PC-3 (cell line): ENCODE measurements around the gene SORBS2. TPM values are rescaled to one million over a fixed set of nuclear protein-coding genes. Genes with fewer than 3 reads are reported as not detected.

ENCODE experiments used
- ATAC-seq: fragments of 200-7000 bp; cut with Tn5 transposase; 2 replicates; pipeline ENCODE4 v1.9.1; 2020; ENCODE audit warnings: mild to moderate bottlenecking, moderate library complexity
- BruUV-seq: library from RNA; stranded (reverse); fragments of 400-500 nt; replicated peaks from 2 replicates; lab custom pipeline; 2021; lab: Mats Ljungman, UMichigan
- CTCF ChIA-PET: fragments of 300-600 bp; sonication (Branson Sonifier 250); formaldehyde crosslinking; loops from one replicate; lab custom pipeline; 2022; ENCODE audit warnings: antibody characterized with exemption; lab: Charles Lee
- POLR2A ChIA-PET: fragments of 300-600 bp; sonication (Branson Sonifier 250); formaldehyde crosslinking; loops from one replicate; lab custom pipeline; 2022; ENCODE audit warnings: antibody characterized with exemption; ENCODE audit not compliant: unreplicated experiment; lab: Charles Lee
- DNase-seq: peaks from one replicate; pipeline ENCODE4 v3.0.0-alpha.2; 2015
- H2AFZ ChIP-seq: fragments of 300-600 bp; sonication (generic); 2 replicates; pipeline ENCODE4 v1.6.0; 2016; ENCODE audit warnings: antibody characterized with exemption, low read length
- H3F3A ChIP-seq: fragments of 300-600 bp; sonication (generic); one replicate; pipeline ENCODE4 v1.6.0; 2017; ENCODE audit warnings: antibody characterized with exemption, low read length, control low read depth, mild to moderate bottlenecking; ENCODE audit not compliant: unreplicated experiment
- H3K27ac ChIP-seq: fragments of 300-600 bp; sonication (generic); 2 replicates; pipeline ENCODE4 v1.5.1; 2016; ENCODE audit warnings: mild to moderate bottlenecking, low read length
- H3K27me3 ChIP-seq: fragments of 300-600 bp; sonication (generic); 2 replicates; pipeline ENCODE4 v1.6.1; 2016; ENCODE audit warnings: low read length, mixed read lengths
- H3K36me3 ChIP-seq: fragments of 300-600 bp; sonication (generic); 2 replicates; pipeline ENCODE4 v1.6.1; 2016; ENCODE audit warnings: low read depth, mixed run types, low read length, mixed read lengths
- H3K4me1 ChIP-seq: fragments of 300-600 bp; sonication (generic); 2 replicates; pipeline ENCODE4 v1.5.1; 2016; ENCODE audit warnings: low read length; ENCODE audit not compliant: insufficient read depth
- H3K4me2 ChIP-seq: fragments of 300-600 bp; sonication (generic); 2 replicates; pipeline ENCODE4 v1.6.0; 2016; ENCODE audit warnings: low read length
- H3K4me3 ChIP-seq: fragments of 300-600 bp; sonication (generic); 2 replicates; pipeline ENCODE4 v1.5.1; 2016; ENCODE audit warnings: mild to moderate bottlenecking, low read length, mixed read lengths
- H3K79me2 ChIP-seq: fragments of 300-600 bp; sonication (generic); 2 replicates; pipeline ENCODE4 v1.6.1; 2017; ENCODE audit warnings: low read length, mixed read lengths
- H3K9ac ChIP-seq: fragments of 300-600 bp; sonication (generic); 2 replicates; pipeline ENCODE4 v1.6.0; 2016; ENCODE audit warnings: mild to moderate bottlenecking, low read length
- H3K9me2 ChIP-seq: fragments of 300-600 bp; sonication (generic); replicated peaks from 2 replicates; pipeline ENCODE4 v1.6.1; 2016; ENCODE audit warnings: mixed run types, low read length, mixed read lengths
- H3K9me3 ChIP-seq: fragments of 300-600 bp; sonication (generic); 2 replicates; pipeline ENCODE4 v1.6.1; 2016; ENCODE audit warnings: low read length, mixed read lengths
- H4K20me1 ChIP-seq: fragments of 300-600 bp; sonication (generic); 2 replicates; pipeline ENCODE4 v1.6.1; 2016; ENCODE audit warnings: low read length, mixed read lengths
- EZH2 ChIP-seq: fragments of 300-600 bp; sonication (generic); IDR thresholded peaks from one replicate; pipeline ENCODE4 v1.6.1; 2017; ENCODE audit warnings: antibody characterized with exemption, mild to moderate bottlenecking, low read length; ENCODE audit not compliant: unreplicated experiment
- EZH2phosphoT487 ChIP-seq: fragments of 300-600 bp; sonication (generic); IDR thresholded peaks from 2 replicates; pipeline ENCODE4 v1.6.1; 2018; ENCODE audit warnings: mild to moderate bottlenecking, antibody characterized with exemption, low read length, borderline replicate concordance
- intact Hi-C: fragments of 100-400 bp; cut with micrococcal nuclease; formaldehyde crosslinking; loops from 2 replicates; pipeline ENCODE4 v1.9.0; 2023
- total RNA-seq: library from RNA; depleted of rRNA; stranded (reverse); fragments of >200 nt; gene quantifications from 2 replicates; pipeline ENCODE4 v1.2.3, GENCODE V29; 2014
- TF ChIP-seq, protein P1 (sequence below): fragments of 300-600 bp; sonication (generic); conservative IDR thresholded peaks from 2 replicates; pipeline ENCODE4 v1.5.1; 2017; ENCODE audit warnings: antibody characterized with exemption, low read depth, mild to moderate bottlenecking, low read length

SORBS2 gene
- total RNA-seq, 1 experiment from 2014 or later = 3.6 TPM

GRCh38 chr4:185582651-185583400 lies 229.2 kb downstream of the SORBS2 start:
- Histone ChIP-seq H3K9me2 (no peaks in the 10 kb centered on the region), H3K4me3 (no peak overlapping the region), H4K20me1 (no peaks in the 10 kb centered on the region), H3K4me2 (no peak overlapping the region), H3K9me3 (no peaks in the 10 kb centered on the region), H3K79me2 (no peaks in the 10 kb centered on the region), H3K9ac (no peak overlapping the region), H2AFZ (no peak overlapping the region), H3K27ac (no peak overlapping the region), H3K36me3 (no peaks in the 10 kb centered on the region), H3K27me3 (no peaks in the 10 kb centered on the region), H3K4me1 (no peaks in the 10 kb centered on the region), H3F3A (no peaks in the 10 kb centered on the region)
- ATAC-seq (no peak), DNase-seq (no peak)
- ChIA-PET CTCF (no interaction called here), POLR2A (no interaction called here)
- no TSS peak for BruUV-seq
- TF ChIP-seq EZH2phosphoT487 (no peak), EZH2 (no peak)
- TF ChIP-seq, protein P1, sequence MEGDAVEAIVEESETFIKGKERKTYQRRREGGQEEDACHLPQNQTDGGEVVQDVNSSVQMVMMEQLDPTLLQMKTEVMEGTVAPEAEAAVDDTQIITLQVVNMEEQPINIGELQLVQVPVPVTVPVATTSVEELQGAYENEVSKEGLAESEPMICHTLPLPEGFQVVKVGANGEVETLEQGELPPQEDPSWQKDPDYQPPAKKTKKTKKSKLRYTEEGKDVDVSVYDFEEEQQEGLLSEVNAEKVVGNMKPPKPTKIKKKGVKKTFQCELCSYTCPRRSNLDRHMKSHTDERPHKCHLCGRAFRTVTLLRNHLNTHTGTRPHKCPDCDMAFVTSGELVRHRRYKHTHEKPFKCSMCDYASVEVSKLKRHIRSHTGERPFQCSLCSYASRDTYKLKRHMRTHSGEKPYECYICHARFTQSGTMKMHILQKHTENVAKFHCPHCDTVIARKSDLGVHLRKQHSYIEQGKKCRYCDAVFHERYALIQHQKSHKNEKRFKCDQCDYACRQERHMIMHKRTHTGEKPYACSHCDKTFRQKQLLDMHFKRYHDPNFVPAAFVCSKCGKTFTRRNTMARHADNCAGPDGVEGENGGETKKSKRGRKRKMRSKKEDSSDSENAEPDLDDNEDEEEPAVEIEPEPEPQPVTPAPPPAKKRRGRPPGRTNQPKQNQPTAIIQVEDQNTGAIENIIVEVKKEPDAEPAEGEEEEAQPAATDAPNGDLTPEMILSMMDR = no peak
- intact Hi-C loops = no loop called here

DNA sequence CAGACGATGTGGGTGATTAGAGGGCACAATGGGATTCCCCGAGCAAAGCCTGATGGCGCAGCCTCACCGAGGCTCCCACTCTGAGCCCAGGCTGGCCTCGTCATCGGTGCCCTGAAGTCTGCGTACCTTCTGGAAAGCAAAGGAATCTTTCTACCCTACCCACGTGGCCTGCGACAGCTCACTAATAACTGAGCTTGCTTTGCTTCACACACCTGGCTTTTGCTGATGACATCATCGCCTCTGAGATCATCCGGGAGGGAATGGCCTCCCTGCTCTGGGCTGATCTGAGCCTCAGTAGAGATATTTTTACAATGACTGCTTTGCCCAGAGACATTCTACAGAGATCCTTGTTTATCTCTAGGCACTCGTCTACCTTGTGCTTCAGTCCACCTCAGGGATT lies 231.3 kb downstream of the SORBS2 start:
- TF ChIP-seq, protein P1 = no peak
- TF ChIP-seq EZH2phosphoT487 = no peak
- TF ChIP-seq EZH2 = no peak
- ChIA-PET POLR2A (no interaction called here), CTCF (no interaction called here)
- Histone ChIP-seq H3K4me3 (no peak overlapping the region), H3K9me3 (no peaks in the 10 kb centered on the region), H3K79me2 (no peaks in the 10 kb centered on the region), H4K20me1 (no peaks in the 10 kb centered on the region), H3K4me1 (no peaks in the 10 kb centered on the region), H3K9ac (no peak overlapping the region), H3K36me3 (no peaks in the 10 kb centered on the region), H3K27me3 (no peaks in the 10 kb centered on the region), H3K4me2 (no peak overlapping the region), H3K9me2 (no peaks in the 10 kb centered on the region), H2AFZ (no peak overlapping the region), H3F3A (no peaks in the 10 kb centered on the region), H3K27ac (no peak overlapping the region)
- no TSS peak for BruUV-seq
- ATAC-seq = no peak
- intact Hi-C loops = no loop called here
- DNase-seq = no peak

DNA sequence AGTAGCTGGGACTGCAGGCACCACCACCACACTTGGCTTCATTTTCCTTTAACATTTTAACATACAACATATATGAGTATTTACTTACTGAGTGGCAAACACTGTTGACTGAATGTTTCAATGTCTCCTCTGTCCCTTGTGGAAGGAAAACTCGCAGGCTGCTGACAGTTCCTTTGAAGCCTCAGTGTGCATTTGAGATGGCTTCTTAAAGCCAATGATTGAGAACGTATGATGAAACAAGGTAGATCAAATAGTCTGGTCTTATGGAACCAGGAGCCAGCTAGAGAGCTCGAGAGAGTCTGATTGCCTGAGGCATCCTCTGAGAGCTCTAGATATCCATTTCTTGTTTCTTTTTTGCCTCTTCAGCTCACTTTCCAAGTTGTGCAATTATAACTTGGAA lies 233.7 kb downstream of the SORBS2 start:
- Histone ChIP-seq H3K9ac (no peak overlapping the region), H3K9me3 (no peaks in the 10 kb centered on the region), H3K79me2 (no peaks in the 10 kb centered on the region), H3K27ac (no peak overlapping the region), H3F3A (no peaks in the 10 kb centered on the region), H3K4me3 (no peak overlapping the region), H3K4me1 (peaks cover 7% of the 10 kb centered on the region), H2AFZ (no peak overlapping the region), H3K9me2 (no peaks in the 10 kb centered on the region), H3K27me3 (no peaks in the 10 kb centered on the region), H4K20me1 (no peaks in the 10 kb centered on the region), H3K4me2 (no peak overlapping the region), H3K36me3 (no peaks in the 10 kb centered on the region)
- POLR2A ChIA-PET = no interaction called here
- intact Hi-C loops = no loop called here
- CTCF ChIA-PET = no interaction called here
- DNase-seq (no peak), ATAC-seq (no peak)
- TF ChIP-seq, protein P1 = no peak
- TF ChIP-seq EZH2phosphoT487 = no peak
- TF ChIP-seq EZH2 = no peak
- BruUV-seq = no TSS peak
